ENCODE results near the gene RNF224. TPM values are rescaled to one million over a fixed set of nuclear protein-coding genes. Genes with fewer than 3 reads are reported as not detected.

Gene RNF224
- total and polyA plus RNA-seq, 10 of the 15 experiments (the other 5 are each of a cell fraction or from before 2014, with no cell fraction given): not detected

DNA sequence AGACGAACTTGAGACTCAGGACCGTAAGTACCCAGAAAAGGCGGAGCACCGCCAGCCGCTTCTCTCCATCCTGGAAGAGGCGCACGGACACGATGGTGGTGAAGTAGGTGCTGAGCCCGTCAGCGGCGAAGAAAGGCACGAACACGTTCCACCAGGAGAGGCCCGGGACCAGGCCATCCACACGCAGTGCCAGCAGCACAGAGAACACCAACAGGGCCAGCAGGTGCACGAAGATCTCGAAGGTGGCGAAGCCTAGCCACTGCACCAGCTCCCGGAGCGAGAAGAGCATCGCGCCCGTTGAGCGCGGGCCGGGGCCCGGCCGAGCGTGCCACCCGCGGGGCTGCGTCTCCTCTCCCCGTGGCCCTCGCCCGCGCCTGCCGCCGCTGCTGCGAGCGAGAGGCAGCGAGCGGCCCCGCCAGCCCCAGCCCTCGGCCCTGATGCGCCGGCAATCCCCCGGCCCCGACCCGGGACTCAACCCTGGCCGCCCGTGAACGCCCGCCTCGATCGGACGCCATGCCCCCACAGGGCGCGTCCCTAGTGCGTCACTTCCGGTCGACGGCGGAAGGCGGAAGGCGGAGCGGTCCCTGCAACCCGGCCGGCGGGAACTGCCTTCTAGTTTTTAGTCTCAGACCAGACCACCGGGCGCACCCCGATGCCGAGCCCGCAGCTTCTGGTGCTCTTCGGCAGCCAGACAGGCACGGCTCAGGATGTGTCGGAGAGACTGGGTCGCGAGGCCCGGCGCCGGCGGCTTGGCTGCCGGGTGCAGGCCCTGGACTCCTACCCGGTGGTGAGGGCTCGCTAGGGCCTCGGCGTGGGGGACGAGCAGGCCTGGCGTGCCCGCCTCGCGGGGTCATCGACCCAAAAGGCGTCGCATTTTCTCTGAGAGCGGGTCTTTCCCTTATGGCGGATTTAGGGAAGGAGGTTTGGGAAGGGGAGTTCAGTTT, 21.9 kb upstream of the RNF224 start, which contains the start of the genes NDOR1 and TMEM203 (continued):
- TF ChIP-seq BACH1 (IDR thresholded peaks at IDR 0.05; ENCODE audit: borderline replicate concordance) (peak; percentile 79; the same call in 1 of the 2 replicates), POLR2AphosphoS5 (IDR thresholded peaks at IDR 0.05; ENCODE audit: low read length) (peak; percentile 84; the same call in 1 of the 2 replicates), CREM (IDR thresholded peaks at IDR 0.05; ENCODE audit: low read depth) (peak; percentile 99), RB1 (IDR thresholded peaks at IDR 0.05; ENCODE audit: borderline replicate concordance) (peak; percentile 98; the same call in 1 of the 2 replicates), NR2F1 (conservative IDR thresholded peaks at IDR 0.05) (peak; percentile 74), RELA (IDR thresholded peaks at IDR 0.05; ENCODE audit: borderline replicate concordance, partially characterized antibody) (peak; percentile 69), SRF (IDR thresholded peaks at IDR 0.05; ENCODE audit: low read depth in 2 of 2, low read length in 2 of 2) (peak; percentile 57 to 93), DPF2 (IDR thresholded peaks at IDR 0.05) (peak; percentile 82), SIX5 (IDR thresholded peaks at IDR 0.05; ENCODE audit: low read depth, low read length, severe bottlenecking) (peak; percentile 67), ZNF592 (IDR thresholded peaks at IDR 0.05) (no peak; the same call in 1 of the 2 replicates), RELB (IDR thresholded peaks at IDR 0.05; ENCODE audit: low read depth) (peak; percentile 94), MTA2 (IDR thresholded peaks at IDR 0.05; ENCODE audit: low read depth) (no peak)
- TF ChIP-seq, protein P1, sequence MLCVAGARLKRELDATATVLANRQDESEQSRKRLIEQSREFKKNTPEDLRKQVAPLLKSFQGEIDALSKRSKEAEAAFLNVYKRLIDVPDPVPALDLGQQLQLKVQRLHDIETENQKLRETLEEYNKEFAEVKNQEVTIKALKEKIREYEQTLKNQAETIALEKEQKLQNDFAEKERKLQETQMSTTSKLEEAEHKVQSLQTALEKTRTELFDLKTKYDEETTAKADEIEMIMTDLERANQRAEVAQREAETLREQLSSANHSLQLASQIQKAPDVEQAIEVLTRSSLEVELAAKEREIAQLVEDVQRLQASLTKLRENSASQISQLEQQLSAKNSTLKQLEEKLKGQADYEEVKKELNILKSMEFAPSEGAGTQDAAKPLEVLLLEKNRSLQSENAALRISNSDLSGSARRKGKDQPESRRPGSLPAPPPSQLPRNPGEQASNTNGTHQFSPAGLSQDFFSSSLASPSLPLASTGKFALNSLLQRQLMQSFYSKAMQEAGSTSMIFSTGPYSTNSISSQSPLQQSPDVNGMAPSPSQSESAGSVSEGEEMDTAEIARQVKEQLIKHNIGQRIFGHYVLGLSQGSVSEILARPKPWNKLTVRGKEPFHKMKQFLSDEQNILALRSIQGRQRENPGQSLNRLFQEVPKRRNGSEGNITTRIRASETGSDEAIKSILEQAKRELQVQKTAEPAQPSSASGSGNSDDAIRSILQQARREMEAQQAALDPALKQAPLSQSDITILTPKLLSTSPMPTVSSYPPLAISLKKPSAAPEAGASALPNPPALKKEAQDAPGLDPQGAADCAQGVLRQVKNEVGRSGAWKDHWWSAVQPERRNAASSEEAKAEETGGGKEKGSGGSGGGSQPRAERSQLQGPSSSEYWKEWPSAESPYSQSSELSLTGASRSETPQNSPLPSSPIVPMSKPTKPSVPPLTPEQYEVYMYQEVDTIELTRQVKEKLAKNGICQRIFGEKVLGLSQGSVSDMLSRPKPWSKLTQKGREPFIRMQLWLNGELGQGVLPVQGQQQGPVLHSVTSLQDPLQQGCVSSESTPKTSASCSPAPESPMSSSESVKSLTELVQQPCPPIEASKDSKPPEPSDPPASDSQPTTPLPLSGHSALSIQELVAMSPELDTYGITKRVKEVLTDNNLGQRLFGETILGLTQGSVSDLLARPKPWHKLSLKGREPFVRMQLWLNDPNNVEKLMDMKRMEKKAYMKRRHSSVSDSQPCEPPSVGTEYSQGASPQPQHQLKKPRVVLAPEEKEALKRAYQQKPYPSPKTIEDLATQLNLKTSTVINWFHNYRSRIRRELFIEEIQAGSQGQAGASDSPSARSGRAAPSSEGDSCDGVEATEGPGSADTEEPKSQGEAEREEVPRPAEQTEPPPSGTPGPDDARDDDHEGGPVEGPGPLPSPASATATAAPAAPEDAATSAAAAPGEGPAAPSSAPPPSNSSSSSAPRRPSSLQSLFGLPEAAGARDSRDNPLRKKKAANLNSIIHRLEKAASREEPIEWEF (IDR thresholded peaks at IDR 0.05; ENCODE audit: insufficient replicate concordance, low read depth, low read length): no peak

Measured in GM12878 (cell line).